ENCODE measurements around the gene RYK.
"Not testable (repeated sequence)": the region's sequence is repeated elsewhere in the genome, so short reads cannot be mapped to it uniquely, and the experiment has no call there.

The RYK gene

DNA sequence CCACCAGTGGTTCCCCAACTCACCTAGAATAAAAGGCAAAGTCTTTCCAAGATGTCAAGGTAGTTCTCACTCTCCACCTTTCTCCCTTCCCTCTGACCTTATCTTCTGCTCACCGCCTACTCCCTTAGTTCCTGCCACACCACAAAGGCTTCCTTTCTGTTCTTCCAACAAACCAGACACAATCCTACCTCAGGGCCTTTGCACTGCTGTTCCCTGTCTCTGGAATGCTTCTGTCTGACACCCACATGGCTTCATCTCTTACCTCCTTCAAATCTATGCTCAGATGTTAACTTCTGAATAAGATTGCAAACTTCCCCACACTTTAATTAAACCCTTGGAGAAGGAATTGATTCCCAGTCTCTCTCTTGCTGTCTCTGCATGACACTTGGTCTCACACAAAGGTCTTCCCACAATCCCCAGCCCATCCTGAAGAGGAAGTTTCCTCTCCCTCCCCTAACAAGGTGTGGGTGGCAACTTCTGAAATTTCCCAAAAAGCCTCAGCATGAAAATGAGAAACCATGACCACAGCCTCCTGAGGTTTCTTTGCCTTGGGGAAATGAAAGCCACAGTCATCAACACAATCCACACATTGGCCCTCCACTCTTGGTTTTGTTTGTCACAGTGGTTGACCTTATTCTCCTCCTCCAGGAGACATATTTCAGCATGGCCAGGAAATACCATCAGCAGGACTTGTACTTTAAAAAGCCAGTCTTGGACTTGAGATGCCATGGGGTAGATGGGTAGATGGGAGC lies 3.0 kb upstream of the RYK start:
- DNase-seq = no peak

- no peak for DNase-seq
Observed at GRCh38 chr3:134252766-134253165, 2.1 kb upstream of the RYK start.

DNA sequence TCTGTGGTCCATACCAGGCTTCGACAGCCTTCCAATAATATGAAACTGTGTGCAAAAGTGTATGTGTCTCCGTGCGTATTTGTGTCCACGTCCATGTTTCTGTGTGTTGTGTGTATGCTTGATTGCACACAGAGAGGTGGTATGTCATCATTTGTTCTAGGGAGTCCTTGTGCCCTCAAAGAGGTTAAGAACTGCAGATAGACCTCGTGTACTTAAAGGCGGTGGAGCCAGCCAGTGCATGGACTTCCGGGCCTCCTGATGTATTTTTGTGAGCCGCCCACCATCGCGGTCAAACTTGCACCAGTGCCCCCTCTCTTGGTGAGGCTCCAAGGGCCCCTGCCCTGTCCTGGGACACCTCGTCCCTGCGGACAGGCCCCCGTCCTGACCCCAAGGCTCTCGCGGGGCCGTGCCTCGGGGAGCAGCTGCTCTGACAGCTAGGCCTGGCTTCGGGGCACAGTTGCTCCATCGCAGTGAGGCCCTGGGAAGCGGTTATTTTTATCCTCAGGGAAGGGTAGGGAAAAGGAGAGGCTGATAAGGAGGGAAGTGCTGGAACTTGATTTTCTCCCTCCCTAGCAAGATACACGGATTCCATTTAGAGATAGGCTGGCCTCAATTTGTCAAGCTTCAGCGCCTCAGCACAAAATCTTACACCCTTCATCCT lies 1.2 kb upstream of the RYK start:
- no peak for DNase-seq

DNA sequence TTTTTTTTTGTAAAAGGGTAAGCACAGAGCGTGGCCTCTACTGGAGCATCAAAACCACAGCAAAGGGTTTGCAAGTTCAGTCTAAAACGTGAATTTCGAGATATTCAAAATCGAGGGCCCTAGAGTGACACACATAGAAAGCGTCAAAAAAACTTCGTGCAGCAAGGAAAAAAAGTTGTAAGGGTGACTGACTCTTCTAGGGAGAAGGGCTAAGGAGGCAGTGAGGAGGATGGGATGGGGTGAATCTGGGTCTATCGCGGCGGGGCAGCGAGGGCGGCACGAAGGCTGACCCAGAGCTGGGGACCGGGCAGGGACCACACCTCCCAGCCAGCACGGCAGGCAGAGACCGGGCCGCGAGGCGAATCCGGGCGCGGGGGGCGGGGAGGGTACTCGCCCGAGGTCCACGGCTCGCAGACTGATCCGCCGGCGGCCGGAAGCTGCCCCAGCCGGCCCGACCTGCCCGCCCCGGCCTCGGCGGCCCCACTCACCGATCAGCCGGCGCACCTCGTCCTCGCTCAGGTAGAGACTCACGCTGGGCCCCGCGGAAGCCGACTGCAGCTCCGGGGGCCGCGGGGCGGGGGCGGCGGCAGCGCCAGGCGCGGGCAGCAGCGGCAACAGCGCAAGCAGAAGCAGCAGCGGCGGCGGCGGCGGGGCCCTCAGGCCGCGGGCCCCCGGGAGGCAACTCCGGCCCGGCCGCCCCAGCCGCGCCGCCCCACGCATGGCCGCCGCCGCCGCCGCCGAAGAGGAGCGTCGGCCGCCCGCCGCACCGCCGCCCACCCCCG lies 533 bp downstream of the RYK start:
- DNase-seq = no peak

DNA sequence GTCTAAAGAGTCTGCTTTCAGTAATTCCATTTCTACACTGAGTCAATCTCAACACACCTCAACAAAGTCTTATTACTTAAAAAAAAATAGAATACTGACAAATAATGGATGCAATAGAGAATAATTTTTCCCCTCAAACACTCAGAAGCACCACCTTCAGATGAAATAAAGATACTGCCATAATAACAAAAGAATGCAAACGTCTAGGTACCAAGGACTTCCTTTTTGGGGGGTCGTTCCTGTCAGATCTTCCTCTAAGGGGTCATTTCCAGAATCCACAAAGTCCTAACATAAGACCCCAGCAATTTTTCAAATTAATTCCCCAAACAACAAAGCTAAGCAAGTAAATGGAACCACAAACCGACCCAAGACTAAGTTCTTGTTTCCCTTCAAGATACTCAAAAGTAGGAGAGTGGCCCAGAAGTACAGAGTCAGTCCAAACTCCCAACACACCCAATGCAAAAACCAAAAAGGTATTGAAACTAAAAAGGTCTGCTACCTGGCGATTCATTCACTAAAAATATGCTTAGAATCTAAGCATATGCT lies 1.3 kb downstream of the RYK start:
- no peak for DNase-seq

DNA sequence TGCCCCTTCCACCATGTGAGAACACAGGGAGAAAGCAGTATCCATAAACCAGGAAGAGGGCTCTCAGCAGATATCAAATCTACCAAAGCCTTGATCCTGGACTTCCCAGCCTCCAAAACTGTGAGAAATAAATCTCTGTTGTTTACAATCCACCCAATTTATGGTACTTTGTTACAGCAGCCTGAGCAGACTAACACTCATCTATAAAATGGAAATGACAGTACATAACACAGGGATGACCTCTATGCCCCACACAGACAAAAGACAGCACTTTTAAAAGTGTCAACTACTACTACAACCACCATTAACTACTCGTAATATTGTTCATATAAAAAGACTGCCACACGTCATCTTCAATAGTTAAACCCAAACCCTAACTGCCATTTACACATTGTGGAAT lies 5.7 kb downstream of the RYK start:
- DNase-seq = no peak

GRCh38 chr3:134242649-134243617 lies 7.7 kb downstream of the RYK start:
- peak; percentile 41 for DNase-seq

DNA sequence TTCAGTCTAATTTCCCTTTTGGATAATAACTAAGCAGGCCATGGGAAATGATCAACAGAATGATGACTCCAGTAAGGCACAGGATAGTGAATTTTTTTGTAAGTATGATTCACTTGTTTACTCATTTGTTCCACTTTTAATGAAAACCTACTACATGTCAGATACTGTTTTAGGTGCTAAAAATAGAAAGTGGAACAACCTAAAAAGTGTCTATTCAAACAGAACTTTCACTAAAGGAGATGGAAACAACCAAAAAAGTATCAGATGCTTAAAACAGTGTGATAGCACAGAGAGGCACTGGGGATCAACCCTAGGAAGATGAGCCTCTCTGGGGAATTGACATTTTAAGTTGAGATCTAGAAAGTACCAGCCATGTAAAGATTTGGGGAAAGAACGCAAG lies 11.1 kb downstream of the RYK start:
- DNase-seq = no peak

- DNase-seq = no peak
Observed at GRCh38 chr3:134237454-134238145, 13.1 kb downstream of the RYK start.

DNA sequence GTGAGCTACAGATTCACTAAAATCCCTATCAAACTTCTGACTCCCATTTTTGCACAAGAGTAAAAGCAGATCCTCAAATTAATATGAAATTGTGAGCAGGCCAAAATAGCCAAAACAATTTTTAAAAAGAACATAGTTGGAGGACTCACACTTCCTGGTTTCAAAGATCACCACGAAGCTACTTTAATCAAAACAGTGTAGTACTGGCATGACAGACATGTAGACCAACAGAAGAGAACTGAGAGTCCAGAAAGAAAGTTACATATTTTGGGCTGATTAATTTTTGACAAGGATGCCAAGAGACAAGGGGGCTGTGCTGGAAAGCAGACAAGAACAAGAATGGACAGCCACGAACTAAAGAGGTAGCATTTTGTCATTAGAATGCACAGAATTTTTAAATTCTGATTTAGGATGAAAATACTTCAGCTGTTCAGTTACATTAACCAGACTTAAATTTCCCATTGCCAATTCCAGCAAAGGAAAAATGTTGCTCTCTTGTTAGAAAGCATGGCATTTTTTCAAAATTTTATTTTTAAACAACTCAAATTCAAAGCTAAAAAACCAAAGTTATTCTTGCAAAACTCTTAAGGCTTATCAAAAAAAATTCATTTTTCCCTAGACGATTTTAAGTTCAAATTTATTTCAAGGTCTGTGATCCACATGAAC lies 14.0 kb downstream of the RYK start:
- DNase-seq = no peak

GRCh38 chr3:134235577-134236076 lies 15.0 kb downstream of the RYK start:
- no peak for DNase-seq

- no peak for DNase-seq
Observed at GRCh38 chr3:134232951-134233350, 17.7 kb downstream of the RYK start.

DNA sequence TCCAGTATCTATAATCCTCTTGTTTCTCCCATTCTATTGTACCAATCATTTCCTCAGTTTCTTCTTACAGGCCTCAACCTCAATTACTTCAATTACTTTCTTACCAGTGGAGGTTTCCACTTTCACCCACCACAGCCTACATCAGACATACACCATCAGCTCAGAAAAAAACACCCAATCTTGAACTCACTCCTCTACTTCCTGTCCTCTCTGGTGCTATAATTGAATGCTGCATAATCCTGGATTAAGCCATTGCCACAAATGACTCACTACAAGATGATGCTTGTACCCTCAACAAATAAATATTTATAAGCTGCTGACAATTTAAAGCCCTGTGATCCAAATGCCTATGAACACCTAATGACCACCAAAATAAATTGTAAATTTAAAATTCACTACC lies 18.5 kb downstream of the RYK start:
- no peak for DNase-seq

GRCh38 chr3:134231131-134231530 lies 19.5 kb downstream of the RYK start:
- DNase-seq = no peak

- no peak for DNase-seq
Observed at GRCh38 chr3:134229038-134229437, 21.6 kb downstream of the RYK start.

GRCh38 chr3:134228479-134228878 lies 22.2 kb downstream of the RYK start:
- DNase-seq = no peak

DNA sequence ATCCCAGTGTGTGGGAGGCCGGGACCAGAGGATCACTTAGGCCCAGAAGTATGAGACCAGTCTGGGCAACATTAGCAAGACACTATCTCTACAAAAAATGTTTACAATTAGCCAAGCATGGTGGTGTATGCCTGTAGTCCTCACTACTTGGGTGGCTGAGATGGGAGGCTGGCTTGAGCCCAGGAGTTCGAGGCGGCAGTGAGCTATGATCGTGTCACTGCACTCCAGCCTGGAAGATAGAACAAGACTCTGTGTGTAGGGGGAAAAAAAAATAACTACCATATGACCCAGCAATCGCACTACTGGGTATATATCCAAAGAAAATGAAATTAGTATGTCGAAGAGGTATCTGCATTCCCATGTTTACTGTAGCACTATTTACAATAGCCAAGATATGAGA lies 22.6 kb downstream of the RYK start:
- no peak for DNase-seq

DNA sequence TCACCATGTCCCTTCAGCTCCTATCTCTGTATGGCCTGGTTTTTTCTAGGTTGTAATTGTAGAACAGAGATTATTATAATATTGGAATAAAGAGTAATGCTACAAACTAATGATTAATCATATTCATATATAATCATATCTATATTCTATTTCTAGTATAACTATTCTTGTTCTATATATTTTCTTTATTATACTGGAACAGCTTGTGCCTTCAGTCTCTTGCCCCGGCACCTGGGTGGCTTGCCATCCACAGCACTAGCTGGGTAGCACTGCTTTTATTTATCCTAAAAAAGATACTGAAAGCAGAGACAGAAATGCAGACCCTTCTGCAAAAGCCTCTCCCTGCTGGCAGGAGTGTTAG lies 25.9 kb downstream of the RYK start:
- not testable (repeated sequence) for DNase-seq

GRCh38 chr3:134222835-134223234 lies 27.8 kb downstream of the RYK start:
- DNase-seq = no peak

DNA sequence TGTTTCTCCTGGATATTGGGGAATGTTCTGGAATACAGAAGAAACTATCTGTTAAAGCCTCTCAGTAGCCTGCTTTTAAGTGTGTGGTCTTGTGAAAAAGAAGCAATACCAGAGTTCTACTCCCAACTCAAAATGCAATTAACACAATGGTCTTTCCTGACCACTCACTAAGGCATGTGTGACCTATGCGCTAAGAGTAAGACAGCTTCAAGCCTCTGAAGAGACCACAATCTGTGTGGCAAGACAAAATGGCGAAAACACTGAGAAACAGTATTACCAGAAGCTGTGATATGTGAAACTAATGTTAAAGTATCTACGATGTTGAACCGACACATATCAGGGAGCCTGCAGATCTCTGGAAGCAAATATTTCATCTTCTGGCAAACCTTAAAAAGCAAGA lies 33.8 kb downstream of the RYK start:
- no peak for DNase-seq

GRCh38 chr3:134216191-134216764 lies 34.4 kb downstream of the RYK start:
- no peak for DNase-seq

All from amniotic stem cell (primary cell).